Measurements from ENCODE around the gene GREB1.

Gene GREB1

GRCh38 chr2:11513319-11513718 is 20.5 kb upstream of the GREB1 start:
- DNase-seq: no peak

DNA sequence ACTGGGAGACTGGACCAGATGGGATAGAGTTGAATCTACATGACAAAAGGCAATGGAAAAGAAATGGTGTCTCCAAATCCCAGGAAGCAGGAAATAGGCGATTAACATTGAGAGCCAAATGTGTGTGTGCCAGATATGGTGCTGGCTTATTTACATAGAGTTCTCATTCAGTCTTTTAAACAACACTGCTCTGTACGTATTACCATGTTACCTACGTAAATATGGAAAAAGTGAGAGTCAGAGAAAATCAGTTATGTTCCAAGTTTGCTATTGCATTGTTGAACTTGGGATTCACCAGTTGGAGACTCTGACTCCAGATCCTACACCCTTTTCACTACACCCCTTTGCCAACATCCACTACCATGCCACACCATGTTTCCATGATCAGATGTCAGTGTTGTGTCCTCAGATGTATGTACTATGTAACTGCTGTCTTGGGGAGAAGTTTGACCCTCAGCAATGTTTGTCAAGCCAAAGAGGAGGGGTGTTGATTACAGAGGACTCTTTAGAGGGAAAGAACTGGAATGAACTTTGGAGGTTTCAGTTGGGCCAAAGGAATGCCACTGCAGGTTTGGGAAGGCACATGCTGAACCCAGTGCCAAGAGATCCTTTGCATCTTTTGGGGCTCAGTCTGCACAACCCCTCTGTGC is 19.6 kb upstream of the GREB1 start:
- DNase-seq: no peak

DNA sequence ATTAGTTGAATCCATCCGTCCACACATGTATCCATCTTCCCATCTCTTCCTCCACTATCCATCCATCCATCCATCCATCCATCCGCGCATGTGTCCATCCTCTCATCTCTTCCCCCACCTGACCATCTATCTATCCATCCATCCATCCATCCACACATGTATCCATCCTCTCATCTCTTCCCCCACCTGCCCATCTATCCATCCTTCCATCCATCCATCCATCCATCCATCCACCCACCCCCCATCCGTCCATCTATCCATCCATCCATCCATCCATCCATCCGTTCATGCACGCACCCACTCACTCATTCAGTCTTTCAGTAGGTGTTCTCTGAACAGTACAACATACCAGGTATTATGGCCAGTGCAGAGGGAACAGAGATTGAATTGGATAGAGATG is 18.9 kb upstream of the GREB1 start:
- DNase-seq: no peak

GRCh38 chr2:11515490-11515981 is 18.3 kb upstream of the GREB1 start:
- DNase-seq: no peak

- no peak for DNase-seq
These were observed 16.7 kb upstream of the GREB1 start for GRCh38 chr2:11516984-11517648.

- no peak for DNase-seq
These were observed 15.9 kb upstream of the GREB1 start for GRCh38 chr2:11517906-11518305.

GRCh38 chr2:11520092-11520693 is 13.7 kb upstream of the GREB1 start:
- no peak for DNase-seq

DNA sequence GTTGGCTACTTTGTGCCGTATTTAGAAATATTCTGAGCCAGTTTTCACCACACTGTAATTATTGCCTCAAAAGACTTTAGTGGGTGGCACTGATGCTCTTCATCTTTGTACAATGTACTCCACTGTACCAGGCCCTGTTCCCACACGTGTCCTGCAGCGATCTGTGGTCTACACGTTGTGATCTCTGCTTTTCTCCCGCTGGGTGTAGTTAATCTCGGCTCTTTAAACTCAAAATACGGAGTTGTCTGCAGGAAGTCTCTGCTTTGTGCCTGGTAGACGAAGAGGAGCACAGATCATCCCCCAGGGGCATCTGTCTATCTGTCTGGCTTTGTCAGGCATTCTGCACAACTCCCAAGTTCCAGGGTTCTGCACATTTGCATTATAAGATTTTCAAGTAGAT is 12.1 kb upstream of the GREB1 start:
- DNase-seq: no peak

GRCh38 chr2:11524470-11524869 is 9.4 kb upstream of the GREB1 start:
- no peak for DNase-seq

DNA sequence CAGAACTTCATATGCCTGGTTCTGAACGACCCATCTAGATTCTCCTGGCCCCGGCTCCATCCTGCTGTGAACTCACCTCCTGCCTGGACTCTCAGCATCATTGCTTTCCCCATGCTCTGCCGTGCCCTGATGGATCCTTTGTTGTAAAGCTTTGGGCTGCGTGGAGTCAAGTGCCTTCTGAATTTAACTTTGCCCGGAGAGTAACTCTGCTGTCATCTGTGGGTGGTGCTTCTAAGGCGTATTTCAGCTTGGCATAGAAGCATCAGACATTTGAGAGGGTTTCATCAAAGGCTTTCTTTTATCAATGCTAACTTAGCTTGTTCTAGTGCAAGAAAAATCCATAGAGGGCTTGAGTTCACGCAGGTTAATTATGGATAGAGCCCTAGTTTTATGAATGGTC is 8.1 kb upstream of the GREB1 start:
- no peak for DNase-seq

DNA sequence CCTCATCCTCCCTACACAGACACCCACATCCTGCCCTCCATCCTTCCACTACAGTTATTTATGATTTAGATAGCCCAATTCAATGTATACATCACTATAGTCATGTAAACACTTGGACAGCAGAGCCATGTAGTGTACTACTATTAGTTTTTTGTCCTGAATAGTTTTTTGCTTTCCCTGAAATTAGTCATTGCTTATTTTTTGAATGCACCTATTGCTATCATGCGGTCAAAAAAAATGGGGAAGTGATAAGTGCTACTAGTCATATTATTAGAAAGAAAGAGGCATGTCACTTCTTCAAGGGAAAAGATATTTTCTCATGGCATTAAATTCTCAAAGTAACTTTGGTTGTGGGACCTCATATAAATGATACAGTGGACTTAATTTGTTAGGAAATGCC is 6.8 kb upstream of the GREB1 start:
- DNase-seq: no peak

- DNase-seq: no peak
These were observed 5.6 kb upstream of the GREB1 start for GRCh38 chr2:11528228-11528627.

GRCh38 chr2:11530864-11531465 is 2.9 kb upstream of the GREB1 start:
- no peak for DNase-seq

DNA sequence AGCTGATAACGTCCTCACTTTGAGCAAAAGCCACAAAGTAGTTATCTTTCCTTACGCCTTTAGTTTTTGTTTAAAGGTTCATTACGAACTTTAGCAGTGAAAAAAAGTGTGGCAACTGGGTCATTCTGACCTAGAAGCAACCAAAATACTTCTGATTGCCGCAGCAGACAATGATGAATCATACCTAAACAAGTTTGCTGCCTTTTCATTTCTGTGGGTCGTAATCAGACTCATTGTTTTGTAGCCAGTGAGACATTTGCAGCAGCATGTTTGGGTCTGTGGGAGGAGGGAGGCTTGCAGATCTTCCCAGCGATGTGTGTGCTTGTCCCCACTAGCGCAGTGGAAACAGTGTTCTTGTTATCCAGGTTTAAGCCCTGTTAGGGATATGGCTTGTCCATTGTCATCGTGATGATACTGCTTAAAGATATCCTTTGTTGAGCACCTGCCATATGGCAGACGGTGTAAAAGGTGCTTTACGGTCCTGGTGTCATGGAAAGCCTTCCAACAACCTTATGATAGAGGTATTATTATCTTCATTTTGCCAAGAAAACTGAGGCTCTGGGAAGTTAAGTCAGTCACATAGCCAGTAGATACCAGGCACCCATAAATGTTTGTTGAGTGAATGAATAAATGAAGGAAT is 1.3 kb upstream of the GREB1 start:
- no peak for DNase-seq

GRCh38 chr2:11534071-11534745 is 363 bp downstream of the GREB1 start:
- no peak for DNase-seq

DNA sequence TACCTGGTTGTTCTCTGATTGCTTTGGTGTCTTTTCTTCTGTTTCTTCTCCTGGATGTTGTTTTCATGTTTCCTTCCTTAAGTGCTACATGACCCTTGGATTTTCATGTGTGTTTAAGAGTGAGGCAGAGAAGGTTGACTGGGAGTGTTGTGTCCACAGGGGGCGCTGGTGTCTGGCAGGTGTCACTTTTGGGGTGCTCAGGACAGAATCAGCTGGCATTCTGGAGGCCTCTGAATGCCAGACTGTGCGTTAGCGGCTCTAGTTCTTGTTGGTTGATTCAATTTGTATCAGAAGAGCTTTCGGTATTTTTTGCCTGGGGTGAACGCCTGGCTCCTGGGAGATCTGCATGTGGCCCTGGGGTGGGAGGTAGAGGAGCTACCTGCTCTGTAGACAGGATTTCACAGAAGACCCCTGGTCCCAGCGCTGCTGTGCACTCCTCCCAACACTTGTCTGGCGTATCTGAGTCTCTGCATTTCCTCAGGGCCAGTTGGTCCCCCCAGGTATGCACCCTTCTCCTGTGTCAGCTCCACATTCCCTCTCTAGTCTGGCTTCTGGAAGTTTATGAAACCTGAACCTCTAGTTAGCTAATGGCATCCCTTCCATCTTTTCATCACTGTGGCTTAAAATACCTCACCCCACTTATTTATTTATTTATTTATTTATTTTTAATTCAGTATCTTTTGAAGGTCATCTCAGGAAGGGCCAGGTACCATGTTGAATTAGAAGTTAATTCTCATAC is 1.1 kb downstream of the GREB1 start:
- no peak for DNase-seq

DNA sequence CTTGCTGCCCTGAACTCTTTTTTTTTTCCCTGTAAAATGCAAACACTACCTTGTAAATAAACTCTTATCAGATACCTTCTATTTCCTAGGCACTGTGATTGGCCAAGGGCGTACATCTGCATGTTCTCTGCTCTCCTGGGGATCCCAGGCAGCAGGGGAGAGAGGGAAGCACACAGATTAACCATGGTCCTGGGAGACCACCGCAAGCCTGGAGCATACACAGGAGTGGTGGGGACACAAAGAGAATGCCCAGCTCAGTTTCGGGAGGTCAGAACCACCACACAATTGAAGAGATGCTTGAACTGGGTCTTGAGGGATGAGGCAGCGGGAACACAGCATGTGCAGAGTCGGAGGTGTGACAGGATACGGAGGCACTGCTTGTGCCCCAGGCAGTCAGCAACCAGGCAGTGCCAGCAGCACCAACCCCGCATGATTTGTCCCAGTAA is 2.1 kb downstream of the GREB1 start:
- no peak for DNase-seq

DNA sequence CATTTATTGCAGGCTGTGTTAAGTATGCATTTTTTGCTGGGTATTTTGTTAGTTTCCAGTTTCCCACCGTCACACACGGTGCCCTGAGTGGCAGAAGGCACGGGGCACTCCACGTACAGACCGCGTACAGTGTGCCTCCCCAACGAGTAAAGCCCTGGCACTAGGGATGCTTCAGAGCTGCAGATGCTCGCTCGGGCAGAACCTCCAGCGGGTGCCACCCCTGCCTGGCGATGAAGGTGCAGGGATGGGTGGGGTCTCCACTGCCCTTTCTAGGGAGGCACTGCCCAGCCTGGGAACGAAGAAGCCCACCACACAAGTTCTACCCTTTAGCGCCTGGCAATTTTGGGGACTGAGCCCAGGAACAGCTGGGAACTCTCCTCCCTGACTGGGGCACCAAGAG is 4.1 kb downstream of the GREB1 start:
- DNase-seq: no peak

- DNase-seq: no peak
These were observed 5.7 kb downstream of the GREB1 start for GRCh38 chr2:11539317-11540147.

DNA sequence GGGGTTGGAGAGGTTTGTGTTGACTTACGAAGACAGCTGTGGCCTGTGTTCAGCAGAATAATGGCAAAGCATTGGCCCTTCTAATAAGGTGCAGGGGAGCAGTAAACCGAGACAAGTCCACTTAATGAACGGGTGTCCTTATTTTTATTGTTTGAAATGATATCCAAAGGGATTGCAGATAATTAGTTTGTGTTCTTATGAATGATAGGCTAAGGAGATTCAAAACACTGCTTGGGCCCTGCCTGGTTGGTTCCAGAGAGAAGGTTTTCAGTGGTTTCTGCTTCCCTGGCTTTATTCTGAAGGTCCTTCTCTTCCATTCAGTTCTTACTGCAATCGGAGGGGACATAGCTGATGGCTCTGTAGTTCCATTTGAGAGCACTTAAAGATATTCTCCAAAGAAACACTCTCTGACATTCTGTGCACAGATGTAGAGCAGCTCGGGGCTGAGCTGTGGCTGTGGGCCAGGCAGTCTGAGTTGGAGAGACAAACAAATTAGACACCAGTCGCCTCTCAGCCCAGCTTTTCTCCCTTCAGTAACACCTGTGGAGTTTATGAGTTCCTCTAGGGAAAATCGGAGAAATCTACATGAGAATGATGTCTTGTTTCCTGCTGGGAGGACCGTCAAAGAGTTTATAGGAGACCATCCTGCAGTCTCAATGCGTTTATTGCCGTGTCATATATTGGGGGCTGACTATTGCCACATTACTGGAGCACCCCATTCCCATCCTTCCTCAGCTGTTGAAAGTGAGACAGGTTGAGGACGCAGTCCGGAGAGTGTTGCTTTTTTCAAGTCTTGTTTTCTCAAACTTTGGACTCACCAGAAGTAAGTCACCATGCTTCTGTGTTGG is 6.5 kb downstream of the GREB1 start:
- DNase-seq: no peak

Data from left hindlimb (tissue), 1 donor.